ENCODE results near the gene SMAD7.

SMAD7 gene

GRCh38 chr18:48986851-48987761 is 36.3 kb upstream of the SMAD7 start:
- DNase-seq = no peak

- DNase-seq = no peak
Measured at GRCh38 chr18:48985161-48985560, 34.4 kb upstream of the SMAD7 start.

- no peak for DNase-seq
Measured at GRCh38 chr18:48983793-48984437, 33.1 kb upstream of the SMAD7 start.

- DNase-seq = no peak
Measured at GRCh38 chr18:48982266-48982665, 31.5 kb upstream of the SMAD7 start.

- DNase-seq = no peak
Measured at GRCh38 chr18:48979944-48980890, 29.5 kb upstream of the SMAD7 start.

GRCh38 chr18:48977914-48978313 is 27.1 kb upstream of the SMAD7 start:
- DNase-seq = no peak

- DNase-seq = peak; percentile 68
Measured at GRCh38 chr18:48975817-48976649, 25.3 kb upstream of the SMAD7 start.

- DNase-seq = no peak
Measured at GRCh38 chr18:48975120-48975816, 24.5 kb upstream of the SMAD7 start.

GRCh38 chr18:48974304-48975119 is 23.7 kb upstream of the SMAD7 start:
- DNase-seq = peak; percentile 79

GRCh38 chr18:48973731-48974130 is 23.0 kb upstream of the SMAD7 start:
- no peak for DNase-seq

- no peak for DNase-seq
Measured at GRCh38 chr18:48968412-48969215, 17.8 kb upstream of the SMAD7 start.

GRCh38 chr18:48967545-48967944 is 16.8 kb upstream of the SMAD7 start:
- no peak for DNase-seq

- DNase-seq = no peak
Measured at GRCh38 chr18:48966523-48966922, 15.8 kb upstream of the SMAD7 start.

GRCh38 chr18:48963586-48964470 is 13.1 kb upstream of the SMAD7 start:
- no peak for DNase-seq

GRCh38 chr18:48962994-48963561 is 12.3 kb upstream of the SMAD7 start:
- DNase-seq = no peak

- no peak for DNase-seq
Measured at GRCh38 chr18:48962252-48962993, 11.7 kb upstream of the SMAD7 start.

GRCh38 chr18:48961547-48961946 is 10.8 kb upstream of the SMAD7 start:
- DNase-seq = no peak

Measured in retina (tissue), 1 donor.